Kidney epithelial cell (primary cell): ENCODE data around the gene TRUB2. TPM values are rescaled to one million over a fixed set of nuclear protein-coding genes. Genes with fewer than 3 reads are reported as not detected.

Experiments
- DNase-seq: peaks from one replicate; pipeline ENCODE4 v3.0.0-alpha.2; 2010; ENCODE audit warnings: low read depth
- H3K27me3 ChIP-seq: 2 replicates; pipeline ENCODE4 v1.6.0; 2011; ENCODE audit warnings: low read length; ENCODE audit not compliant: control insufficient read depth, insufficient read depth
- H3K36me3 ChIP-seq: 2 replicates; pipeline ENCODE4 v1.5.1; 2011; ENCODE audit warnings: low read length; ENCODE audit not compliant: control insufficient read depth, insufficient read depth
- H3K4me3 ChIP-seq: 2 replicates; pipeline ENCODE4 v1.5.1; 2011; ENCODE audit warnings: low read depth, mild to moderate bottlenecking, control low read depth, low read length
- CTCF ChIP-seq: IDR thresholded peaks from 2 replicates; pipeline ENCODE4 v1.5.1; 2011; ENCODE audit warnings: mild to moderate bottlenecking, moderate library complexity, low read length, control low read depth, inconsistent platforms; ENCODE audit not compliant: insufficient read depth, poor library complexity, severe bottlenecking
- total RNA-seq: library from RNA; depleted of rRNA; stranded (reverse); fragments of >200 nt; gene quantifications from 2 replicates; pipeline ENCODE4 v1.2.3, GENCODE V29; 2015

TRUB2 gene
- total RNA-seq, 1 donor from 2014 or later, result 24.4 TPM

DNA sequence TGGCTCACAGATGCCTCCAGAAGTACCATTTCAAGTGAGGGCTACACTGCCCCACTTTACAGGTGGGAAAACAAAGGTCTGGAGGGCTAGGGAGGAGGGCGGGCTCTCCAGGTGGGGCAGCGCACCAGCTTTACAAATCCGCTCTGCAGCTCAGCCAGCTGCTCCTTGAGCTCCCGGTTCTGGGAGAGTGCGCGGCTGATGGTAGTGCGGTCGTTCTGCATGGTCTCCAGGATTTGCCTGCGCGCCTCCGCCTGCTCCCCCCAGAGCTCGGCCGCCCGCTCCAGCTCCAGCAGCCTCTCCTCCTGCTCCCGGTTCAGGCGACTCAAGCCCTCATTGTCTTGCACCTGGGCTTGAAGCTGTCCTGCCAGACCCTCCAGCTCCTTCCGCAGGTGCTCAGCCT lies 61.9 kb downstream of the TRUB2 start:
- DNase-seq, result no peak
- peaks cover 9% of the 10 kb centered on the region for H3K36me3 ChIP-seq
- no peak for TF ChIP-seq CTCF

GRCh38 chr9:128259156-128259555 lies 63.1 kb downstream of the TRUB2 start:
- H3K36me3 ChIP-seq, result peaks cover 7% of the 10 kb centered on the region

More for the DNA sequence above, 61.9 kb downstream of the TRUB2 start:
- H3K4me3 ChIP-seq, result no peak overlapping the region
- no peaks in the 10 kb centered on the region for H3K27me3 ChIP-seq

DNA sequence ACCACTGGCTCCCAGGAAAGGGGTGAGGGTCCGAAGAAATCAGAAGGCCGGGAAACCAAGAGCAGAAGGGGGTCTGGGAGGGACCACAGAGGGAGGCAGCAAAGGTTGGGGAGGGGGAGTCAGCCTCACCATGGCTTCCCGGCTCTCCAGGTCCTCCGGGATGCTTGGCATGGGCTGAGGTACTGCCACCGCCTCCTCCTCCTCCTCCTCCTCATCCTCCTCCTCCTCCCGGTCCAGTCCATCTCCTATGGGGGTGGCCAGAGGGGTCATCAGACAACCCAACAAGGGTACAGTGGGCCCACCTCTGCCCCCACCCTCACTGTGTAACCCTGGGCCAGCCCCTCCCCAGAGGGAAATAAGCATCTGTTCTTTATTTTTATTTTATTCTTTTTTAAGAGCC lies 63.9 kb downstream of the TRUB2 start:
- no peaks in the 10 kb centered on the region for H3K27me3 ChIP-seq
- DNase-seq, result no peak
- H3K4me3 ChIP-seq, result no peak overlapping the region
- peaks cover 7% of the 10 kb centered on the region for H3K36me3 ChIP-seq
- no peak for TF ChIP-seq CTCF

More at GRCh38 chr9:128259156-128259555, 63.1 kb downstream of the TRUB2 start:
- DNase-seq, result no peak
- TF ChIP-seq CTCF, result no peak
- Histone ChIP-seq H3K27me3 (no peaks in the 10 kb centered on the region), H3K4me3 (no peak overlapping the region)

- no peak for TF ChIP-seq CTCF
- no peak for DNase-seq
- H3K27me3 ChIP-seq, result no peaks in the 10 kb centered on the region
- no peak overlapping the region for H3K4me3 ChIP-seq
- peaks cover 7% of the 10 kb centered on the region for H3K36me3 ChIP-seq
Measured at GRCh38 chr9:128257907-128258306, 64.3 kb downstream of the TRUB2 start.

DNA sequence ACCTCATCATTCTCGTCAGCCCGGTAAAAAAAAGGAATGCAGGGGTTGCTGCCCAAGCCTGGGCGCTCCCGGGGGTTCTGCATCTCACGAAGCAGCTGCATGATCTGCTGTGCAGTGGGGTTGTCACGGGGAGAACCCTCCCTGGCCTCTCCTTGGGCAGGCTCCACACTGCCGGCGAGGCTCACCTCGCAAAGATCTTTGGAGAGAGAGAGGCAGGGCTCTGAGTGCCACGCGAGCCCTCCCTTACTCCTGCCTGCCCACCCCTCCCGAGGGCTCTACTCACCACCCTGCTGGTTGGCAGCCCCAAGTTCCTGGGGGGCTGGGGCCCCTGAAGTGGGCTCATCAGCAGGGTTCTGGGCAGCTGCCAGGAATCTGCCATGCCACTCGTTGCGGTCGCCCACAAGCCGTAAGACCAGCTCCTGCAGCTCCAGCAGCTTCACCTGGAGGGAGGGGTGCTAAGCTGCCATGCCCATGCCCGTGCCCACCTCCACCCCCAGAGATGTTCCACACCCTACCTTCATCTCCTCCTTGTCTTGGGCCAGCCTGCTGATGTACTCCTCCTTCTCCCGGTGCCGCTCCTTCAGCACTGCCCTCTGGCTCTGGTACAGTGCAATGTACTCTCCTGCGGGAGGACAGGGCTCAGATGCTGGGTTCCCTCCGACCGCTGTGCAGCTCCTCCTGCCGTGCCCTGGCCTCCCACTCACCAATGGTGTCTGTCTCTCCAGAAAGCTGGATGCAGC lies 65.0 kb downstream of the TRUB2 start:
- no peak for DNase-seq
- Histone ChIP-seq H3K36me3 (peaks cover 7% of the 10 kb centered on the region), H3K27me3 (no peaks in the 10 kb centered on the region), H3K4me3 (no peak overlapping the region)
- no peak for TF ChIP-seq CTCF

Other genes starting within 250 kb of the TRUB2 start
- 81.2 and 98.4 TPM in 2 replicates for gene PTGES2, start 194.7 kb downstream of the TRUB2 start, total RNA-seq
- gene LCN2, start 173.0 kb downstream of the TRUB2 start, total RNA-seq, result 233 and 283 TPM in 2 replicates
- gene BBLN, start 162.2 kb downstream of the TRUB2 start, total RNA-seq, result 406 and 420 TPM in 2 replicates
- gene CIZ1, start 130.9 kb downstream of the TRUB2 start, total RNA-seq, result 56.9 and 103 TPM in 2 replicates
- gene DNM1, start 119.1 kb downstream of the TRUB2 start, total RNA-seq, result 16.2 and 20.5 TPM in 2 replicates
- gene GOLGA2, start 46.4 kb downstream of the TRUB2 start, total RNA-seq, result 69.9 and 75.8 TPM in 2 replicates
- gene SWI5, start 46.2 kb downstream of the TRUB2 start, total RNA-seq, result 37.4 and 45.5 TPM in 2 replicates
- gene COQ4, start 392 bp upstream of the TRUB2 start, total RNA-seq, result 46.3 and 59.8 TPM in 2 replicates
- gene SLC27A4, start 18.1 kb upstream of the TRUB2 start, total RNA-seq, result 39.4 and 40.3 TPM in 2 replicates
- 47.3 and 49.9 TPM in 2 replicates for gene URM1, start 48.9 kb upstream of the TRUB2 start, total RNA-seq
- 105 and 114 TPM in 2 replicates for gene CERCAM, start 98.4 kb upstream of the TRUB2 start, total RNA-seq
- 24.9 TPM in 2 replicates for gene ODF2, start 133.6 kb upstream of the TRUB2 start, total RNA-seq
- 30.3 and 31.7 TPM in 2 replicates for gene GLE1, start 182.3 kb upstream of the TRUB2 start, total RNA-seq
- gene SPTAN1, start 230.1 kb upstream of the TRUB2 start, total RNA-seq, result 213 and 279 TPM in 2 replicates